IMR-90 (cell line): ENCODE measurements around the gene PANK3.

ENCODE experiments used
- BHLHE40 ChIP-seq: fragments of 150-350 bp; IDR thresholded peaks from 2 replicates; pipeline ENCODE4 v1.6.1; 2016; ENCODE audit warnings: mild to moderate bottlenecking, low read depth, low read length
- CEBPB ChIP-seq: IDR thresholded peaks from 2 replicates; pipeline ENCODE4 v1.6.1; 2012; ENCODE audit warnings: low read depth, low read length, improper control_type of control experiment
- CTCF ChIP-seq: conservative IDR thresholded peaks from 2 replicates; pipeline ENCODE4 v1.5.1; 2012; ENCODE audit warnings: mild to moderate bottlenecking, low read depth, low read length, improper control_type of control experiment
- POLR2A ChIP-seq: IDR thresholded peaks from 2 replicates; pipeline ENCODE4 v1.6.1; 2012; ENCODE audit warnings: mild to moderate bottlenecking, low read depth, low read length
- RAD21 ChIP-seq: IDR thresholded peaks from 2 replicates; pipeline ENCODE4 v1.6.1; 2012; ENCODE audit warnings: low read length, improper control_type of control experiment
- SMC3 ChIP-seq: fragments of 150-350 bp; IDR thresholded peaks from 2 replicates; pipeline ENCODE4 v1.6.1; 2016; ENCODE audit warnings: low read depth, mild to moderate bottlenecking, antibody characterized with exemption, low read length, moderate library complexity
- USF2 ChIP-seq: fragments of 150-350 bp; IDR thresholded peaks from 2 replicates; pipeline ENCODE4 v1.6.1; 2017; ENCODE audit warnings: mild to moderate bottlenecking, antibody characterized with exemption, low read length, low read depth

GRCh38 chr5:168531987-168532864 lies 46.9 kb downstream of the PANK3 start:
- TF ChIP-seq RAD21 (no peak), CTCF (no peak), SMC3 (no peak), POLR2A (no peak), BHLHE40 (no peak), USF2 (no peak), CEBPB (no peak)
